Gastrocnemius medialis (tissue), 4 donors: ENCODE data around the gene EPB41L3. TPM values are rescaled to one million over a fixed set of nuclear protein-coding genes. Genes with fewer than 3 reads are reported as not detected.

Experiments
- ATAC-seq, 2 donors: fragments of 150-250 bp; one replicate each; pipeline ENCODE4 v1.9.1; 2016
- DNase-seq, 2 donors: peaks; one replicate each; pipeline ENCODE4 v3.0.0-alpha.2; 2019
- H3K27ac ChIP-seq, 4 donors: fragments of 200-600 bp; sonication (generic); 1 replicate in 1 of 4; 2 replicates in 3 of 4; pipeline ENCODE4 v1.5.1; 2016 to 2018; ENCODE audit warnings: mild to moderate bottlenecking in 2 of 4, moderate library complexity in 1 of 4
- H3K27me3 ChIP-seq, 3 donors: fragments of 200-600 bp; sonication (generic) in 2 of 3; 1 replicate in 1 of 3; 2 replicates in 2 of 3; pipeline versions ENCODE4 v1.5.1 to v1.6.0; 2016 to 2019; ENCODE audit warnings: mild to moderate bottlenecking in 1 of 3, moderate library complexity in 1 of 3
- H3K36me3 ChIP-seq, 2 donors: fragments of 200-600 bp; sonication (generic) in 1 of 2; one replicate each; pipeline ENCODE4 v1.5.1; 2017 to 2018
- H3K4me1 ChIP-seq, 2 donors: fragments of 200-600 bp; sonication (generic) in 1 of 2; one replicate each; pipeline ENCODE4 v1.5.1; 2016 to 2017; ENCODE audit warnings: mild to moderate bottlenecking in 2 of 2
- H3K4me3 ChIP-seq, 4 donors: fragments of 200-600 bp; sonication (generic) in 3 of 4; 1 replicate in 1 of 4; 2 replicates in 3 of 4; pipeline ENCODE4 v1.5.1; 2016 to 2019; ENCODE audit warnings: mild to moderate bottlenecking in 2 of 4
- H3K9me3 ChIP-seq, 3 donors: fragments of 200-600 bp; sonication (generic) in 2 of 3; 1 replicate in 1 of 3; 2 replicates in 2 of 3; pipeline ENCODE4 v1.5.1; 2016 to 2019
- CTCF ChIP-seq, 5 experiments: fragments of 450-650 bp in 3 of 5; fragments of 200-600 bp in 2 of 5; sonication (generic) in 2 of 5; IDR thresholded peaks in 4 of 5; conservative IDR thresholded peaks in 1 of 5; 1 replicate in 4 of 5; 2 replicates in 1 of 5; pipeline ENCODE4 v1.5.1; 2016 to 2019; ENCODE audit warnings: antibody characterized with exemption in 5 of 5, mild to moderate bottlenecking in 3 of 5, moderate library complexity in 3 of 5
- POLR2A ChIP-seq, 2 donors: fragments of 450-650 bp; IDR thresholded peaks; one replicate each; pipeline ENCODE4 v1.6.1; 2017; ENCODE audit warnings: antibody characterized with exemption in 2 of 2, mild to moderate bottlenecking in 2 of 2, moderate library complexity in 2 of 2
- in situ Hi-C, 4 donors: fragments of 200-750 bp; cut with MboI; loops; one replicate each; pipeline versions ENCODE4 v1.15.0 to v1.8.0; 2017; ENCODE audit warnings: low sequenced_read_pairs in 4 of 4
- intact Hi-C: fragments of 100-400 bp; cut with DNase I; formaldehyde crosslinking; loops from one replicate; pipeline ENCODE4 v1.15.1; 2023; ENCODE audit warnings: low total_unique reads
- total RNA-seq, 4 donors: library from RNA; depleted of rRNA; stranded (reverse); fragments of >200 nt; gene quantifications; one replicate each; pipeline versions ENCODE4 v1.1.0 to v1.2.3, GENCODE V29; 2016

The EPB41L3 gene
- total RNA-seq, 4 donors from 2014 or later = 9.2 to 24.4 (median 14.5) TPM

- ATAC-seq (no peak), DNase-seq (no peak)
- Histone ChIP-seq H3K4me1 (no peaks in the 10 kb centered on the region), H3K27ac (no peak overlapping the region), H3K9me3 (no peaks in the 10 kb centered on the region), H3K4me3 (no peak overlapping the region), H3K36me3 (no peaks in the 10 kb centered on the region), H3K27me3 (no peaks in the 10 kb centered on the region)
- in situ Hi-C loops = no loop called here
- intact Hi-C loops = no loop called here
- no peak for TF ChIP-seq POLR2A (IDR thresholded peaks at IDR 0.05)
- TF ChIP-seq CTCF (IDR thresholded peaks at IDR 0.05 in 4 of 5, conservative IDR thresholded peaks at IDR 0.05 in 1 of 5) = no peak
These were observed 121.2 kb downstream of the EPB41L3 start for GRCh38 chr18:5422626-5423025.

GRCh38 chr18:5421981-5422380, 121.8 kb downstream of the EPB41L3 start:
- no peak for ATAC-seq

GRCh38 chr18:5420906-5421305, 122.9 kb downstream of the EPB41L3 start:
- ATAC-seq (no peak), DNase-seq (peak in 1 of 2 donors; percentile 24)
- TF ChIP-seq POLR2A (IDR thresholded peaks at IDR 0.05) = no peak
- TF ChIP-seq CTCF (IDR thresholded peaks at IDR 0.05 in 4 of 5, conservative IDR thresholded peaks at IDR 0.05 in 1 of 5) = no peak
- intact Hi-C loops (no loop called here), in situ Hi-C loops (no loop called here)
- Histone ChIP-seq H3K4me1 (no peaks in the 10 kb centered on the region), H3K27me3 (no peaks in the 10 kb centered on the region), H3K4me3 (no peak overlapping the region), H3K27ac (no peak overlapping the region), H3K36me3 (no peaks in the 10 kb centered on the region), H3K9me3 (no peaks in the 10 kb centered on the region)

More at GRCh38 chr18:5421981-5422380, 121.8 kb downstream of the EPB41L3 start:
- Histone ChIP-seq H3K4me3 (no peak overlapping the region), H3K36me3 (no peaks in the 10 kb centered on the region), H3K4me1 (no peaks in the 10 kb centered on the region), H3K27ac (no peak overlapping the region), H3K9me3 (no peaks in the 10 kb centered on the region), H3K27me3 (no peaks in the 10 kb centered on the region)
- intact Hi-C loops (no loop called here), in situ Hi-C loops (no loop called here)
- TF ChIP-seq CTCF (IDR thresholded peaks at IDR 0.05 in 4 of 5, conservative IDR thresholded peaks at IDR 0.05 in 1 of 5) (no peak), POLR2A (IDR thresholded peaks at IDR 0.05) (no peak)
- DNase-seq = no peak

- no peak for TF ChIP-seq CTCF (IDR thresholded peaks at IDR 0.05 in 4 of 5, conservative IDR thresholded peaks at IDR 0.05 in 1 of 5)
- no peak for TF ChIP-seq POLR2A (IDR thresholded peaks at IDR 0.05)
- in situ Hi-C loops = no loop called here
- intact Hi-C loops = no loop called here
- DNase-seq (no peak), ATAC-seq (no peak)
- Histone ChIP-seq H3K27ac (no peak overlapping the region), H3K36me3 (no peaks in the 10 kb centered on the region), H3K9me3 (no peaks in the 10 kb centered on the region), H3K4me1 (no peaks in the 10 kb centered on the region), H3K4me3 (no peak overlapping the region), H3K27me3 (no peaks in the 10 kb centered on the region)
These were observed 124.2 kb downstream of the EPB41L3 start for GRCh38 chr18:5419601-5420000.

GRCh38 chr18:5419030-5419429, 124.8 kb downstream of the EPB41L3 start:
- Histone ChIP-seq H3K27ac (no peak overlapping the region), H3K9me3 (no peaks in the 10 kb centered on the region), H3K36me3 (no peaks in the 10 kb centered on the region), H3K4me3 (no peak overlapping the region), H3K4me1 (no peaks in the 10 kb centered on the region), H3K27me3 (no peaks in the 10 kb centered on the region)
- no peak for ATAC-seq
- intact Hi-C loops (no loop called here), in situ Hi-C loops (no loop called here)
- DNase-seq = no peak
- TF ChIP-seq POLR2A (IDR thresholded peaks at IDR 0.05) (no peak), CTCF (IDR thresholded peaks at IDR 0.05 in 4 of 5, conservative IDR thresholded peaks at IDR 0.05 in 1 of 5) (no peak)
